WTC11 (cell line): ENCODE data around the gene CALCOCO2. TPM values are rescaled to one million over a fixed set of nuclear protein-coding genes. Genes with fewer than 3 reads are reported as not detected.

Source experiments
- ATAC-seq: fragments of 200-7000 bp; cut with Tn5 transposase; 2 replicates; pipeline ENCODE4 v1.10.0; 2021; ENCODE audit warnings: mild to moderate bottlenecking, moderate library complexity
- CTCF ChIA-PET: fragments of 300-600 bp; sonication (Branson Sonifier 250); formaldehyde crosslinking; loops from one replicate; lab custom pipeline; 2021; ENCODE audit warnings: antibody characterized with exemption; lab: Charles Lee
- POLR2A ChIA-PET: fragments of 350-600 bp; sonication (Branson Sonifier 250); formaldehyde crosslinking; loops from one replicate; lab custom pipeline; 2021; ENCODE audit warnings: antibody characterized with exemption; lab: Charles Lee
- DNase-seq: peaks from one replicate; pipeline ENCODE4 v3.0.0; 2021; ENCODE audit warnings: low spot score
- H3K27ac Mint-ChIP-seq: 2 replicates; pipeline ENCODE4 v1.8.0; 2021; ENCODE audit warnings: mixed read lengths
- H3K27me3 Mint-ChIP-seq: 2 replicates; pipeline ENCODE4 v1.8.0; 2021; ENCODE audit warnings: low read depth, mild to moderate bottlenecking, moderate library complexity, mixed read lengths
- H3K36me3 Mint-ChIP-seq: 2 replicates; pipeline ENCODE4 v1.8.0; 2021; ENCODE audit warnings: mixed read lengths
- H3K4me1 Mint-ChIP-seq: 2 replicates; pipeline ENCODE4 v1.8.0; 2022; ENCODE audit warnings: mixed read lengths
- H3K4me3 Mint-ChIP-seq: 2 replicates; pipeline ENCODE4 v1.8.0; 2021; ENCODE audit warnings: mild to moderate bottlenecking, moderate library complexity, mixed read lengths
- H3K9me3 Mint-ChIP-seq: 2 replicates; pipeline ENCODE4 v1.8.0; 2021; ENCODE audit warnings: mixed read lengths
- ATF1 ChIP-seq: sonication (generic); formaldehyde crosslinking; IDR thresholded peaks from 2 replicates; pipeline ENCODE4 v1.8.1; 2023; ENCODE audit warnings: mild to moderate bottlenecking, moderate library complexity, missing genetic modification reagents
- ATF3 ChIP-seq: sonication (generic); formaldehyde crosslinking; conservative IDR thresholded peaks from 2 replicates; pipeline ENCODE4 v1.8.1; 2022; ENCODE audit warnings: mild to moderate bottlenecking, missing genetic modification reagents
- FOXJ3 ChIP-seq: sonication (generic); formaldehyde crosslinking; IDR thresholded peaks from 2 replicates; pipeline ENCODE4 v1.9.0; 2021; ENCODE audit warnings: missing genetic modification reagents, mild to moderate bottlenecking, borderline replicate concordance
- GTF2I ChIP-seq: fragments of 250-450 bp; sonication (Bioruptor Pico); conservative IDR thresholded peaks from 2 replicates; pipeline ENCODE4 v1.4.0; 2021; ENCODE audit warnings: mild to moderate bottlenecking
- IRF2 ChIP-seq: sonication (generic); formaldehyde crosslinking; IDR thresholded peaks from 2 replicates; pipeline ENCODE4 v1.8.0; 2022; ENCODE audit warnings: low read depth, missing genetic modification reagents, borderline replicate concordance
- NR1H2 ChIP-seq: sonication (generic); formaldehyde crosslinking; IDR thresholded peaks from 2 replicates; pipeline ENCODE4 v1.9.0; 2021; ENCODE audit warnings: mild to moderate bottlenecking, moderate library complexity, missing genetic modification reagents
- SMAD4 ChIP-seq: sonication (generic); formaldehyde crosslinking; IDR thresholded peaks from 2 replicates; pipeline ENCODE4 v1.8.0; 2022; ENCODE audit warnings: mild to moderate bottlenecking, missing genetic modification reagents
- ZBTB43 ChIP-seq: sonication (generic); formaldehyde crosslinking; IDR thresholded peaks from 2 replicates; pipeline ENCODE4 v1.8.1; 2023; ENCODE audit warnings: mild to moderate bottlenecking, missing genetic modification reagents
- ZNF219 ChIP-seq: sonication (generic); formaldehyde crosslinking; IDR thresholded peaks from 2 replicates; pipeline ENCODE4 v1.8.0; 2023; ENCODE audit warnings: missing genetic modification reagents, mild to moderate bottlenecking, borderline replicate concordance
- ZNF263 ChIP-seq: sonication (generic); formaldehyde crosslinking; IDR thresholded peaks from 2 replicates; pipeline ENCODE4 v1.8.1; 2022; ENCODE audit warnings: low read depth, mild to moderate bottlenecking, moderate library complexity, missing genetic modification reagents
- ZNF396 ChIP-seq: fragments of 250-450 bp; sonication (Bioruptor Pico); IDR thresholded peaks from 2 replicates; pipeline ENCODE4 v1.8.0; 2021; ENCODE audit warnings: mild to moderate bottlenecking, moderate library complexity, borderline replicate concordance
- total RNA-seq: library from RNA; stranded (reverse); gene quantifications from 3 replicates; pipeline ENCODE4 v1.2.3, GENCODE V29; 2021
- TF ChIP-seq, protein P1 (sequence below): sonication (generic); formaldehyde crosslinking; IDR thresholded peaks from 2 replicates; pipeline ENCODE4 v1.8.0; 2022; ENCODE audit warnings: missing genetic modification reagents
- TF ChIP-seq, protein P2 (sequence below): fragments of 200-600 bp; IDR thresholded peaks from 2 replicates; pipeline ENCODE4 v1.8.0; 2022; ENCODE audit warnings: antibody characterized with exemption
- TF ChIP-seq, protein P3 (sequence below): sonication (generic); formaldehyde crosslinking; IDR thresholded peaks from 2 replicates; pipeline ENCODE4 v1.8.0; 2022; ENCODE audit warnings: mild to moderate bottlenecking, missing genetic modification reagents
- TF ChIP-seq, protein P4 (sequence below): sonication (generic); formaldehyde crosslinking; IDR thresholded peaks from 2 replicates; pipeline ENCODE4 v1.8.0; 2023; ENCODE audit warnings: missing genetic modification reagents, mild to moderate bottlenecking, borderline replicate concordance
- TF ChIP-seq, protein P5 (sequence below): sonication (generic); formaldehyde crosslinking; IDR thresholded peaks from 2 replicates; pipeline ENCODE4 v1.8.1; 2022; ENCODE audit warnings: low read depth, mild to moderate bottlenecking, moderate library complexity, missing genetic modification reagents, borderline replicate concordance

CALCOCO2 gene
- total RNA-seq, 1 experiment from 2014 or later, result 32.6 TPM

DNA sequence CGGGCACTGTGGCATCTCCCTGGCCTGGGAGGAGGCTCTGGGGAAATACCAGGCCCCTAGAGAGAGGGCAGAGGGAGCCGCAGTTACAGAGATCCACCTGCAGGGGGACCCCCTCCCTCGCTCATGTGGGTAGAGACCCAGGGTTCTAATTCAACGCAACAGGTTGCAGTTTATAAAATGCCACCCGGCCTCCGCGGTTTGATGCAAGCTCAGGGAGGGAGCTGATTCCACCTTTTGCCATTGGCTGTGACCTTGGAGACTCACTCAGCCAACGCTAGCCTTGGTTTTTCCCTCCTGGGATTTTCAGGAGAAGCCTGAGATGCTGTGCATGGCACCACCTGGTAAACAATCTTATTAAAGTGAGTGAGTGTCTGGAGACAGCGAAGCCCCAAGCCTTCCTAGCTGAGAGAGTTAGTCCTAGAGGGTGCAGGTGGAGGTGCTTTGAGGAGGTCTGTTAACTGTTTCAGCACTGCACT is 25.9 kb upstream of the CALCOCO2 start:
- ATAC-seq (peak; percentile 99), DNase-seq (peak; percentile 94)
- no peak overlapping the region for H3K27ac Mint-ChIP-seq
- peak overlapping the region; percentile 24; the same call in 1 of the 2 replicates for H3K4me3 Mint-ChIP-seq
- H3K4me1 Mint-ChIP-seq, result peaks cover 5% of the 10 kb centered on the region
- CTCF ChIA-PET, result interaction anchor here (0.6 to 5.3 kb wide), 48 partner anchors 11 to 227 kb away, joined by 3 to 245 read pairs (median 5); partner anchors contain the start of genes ATP5MC1, PRAC2, TTLL6 and UBE2Z
- H3K27me3 Mint-ChIP-seq, result no peaks in the 10 kb centered on the region
- TF ChIP-seq ATF3 (CRISPR knock-in tag) (no peak), ZBTB43 (no peak), ZNF263 (CRISPR knock-in tag) (no peak), GTF2I (no peak)
- TF ChIP-seq, protein P1, sequence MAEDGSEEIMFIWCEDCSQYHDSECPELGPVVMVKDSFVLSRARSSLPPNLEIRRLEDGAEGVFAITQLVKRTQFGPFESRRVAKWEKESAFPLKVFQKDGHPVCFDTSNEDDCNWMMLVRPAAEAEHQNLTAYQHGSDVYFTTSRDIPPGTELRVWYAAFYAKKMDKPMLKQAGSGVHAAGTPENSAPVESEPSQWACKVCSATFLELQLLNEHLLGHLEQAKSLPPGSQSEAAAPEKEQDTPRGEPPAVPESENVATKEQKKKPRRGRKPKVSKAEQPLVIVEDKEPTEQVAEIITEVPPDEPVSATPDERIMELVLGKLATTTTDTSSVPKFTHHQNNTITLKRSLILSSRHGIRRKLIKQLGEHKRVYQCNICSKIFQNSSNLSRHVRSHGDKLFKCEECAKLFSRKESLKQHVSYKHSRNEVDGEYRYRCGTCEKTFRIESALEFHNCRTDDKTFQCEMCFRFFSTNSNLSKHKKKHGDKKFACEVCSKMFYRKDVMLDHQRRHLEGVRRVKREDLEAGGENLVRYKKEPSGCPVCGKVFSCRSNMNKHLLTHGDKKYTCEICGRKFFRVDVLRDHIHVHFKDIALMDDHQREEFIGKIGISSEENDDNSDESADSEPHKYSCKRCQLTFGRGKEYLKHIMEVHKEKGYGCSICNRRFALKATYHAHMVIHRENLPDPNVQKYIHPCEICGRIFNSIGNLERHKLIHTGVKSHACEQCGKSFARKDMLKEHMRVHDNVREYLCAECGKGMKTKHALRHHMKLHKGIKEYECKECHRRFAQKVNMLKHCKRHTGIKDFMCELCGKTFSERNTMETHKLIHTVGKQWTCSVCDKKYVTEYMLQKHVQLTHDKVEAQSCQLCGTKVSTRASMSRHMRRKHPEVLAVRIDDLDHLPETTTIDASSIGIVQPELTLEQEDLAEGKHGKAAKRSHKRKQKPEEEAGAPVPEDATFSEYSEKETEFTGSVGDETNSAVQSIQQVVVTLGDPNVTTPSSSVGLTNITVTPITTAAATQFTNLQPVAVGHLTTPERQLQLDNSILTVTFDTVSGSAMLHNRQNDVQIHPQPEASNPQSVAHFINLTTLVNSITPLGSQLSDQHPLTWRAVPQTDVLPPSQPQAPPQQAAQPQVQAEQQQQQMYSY (CRISPR knock-in tag), result no peak
- TF ChIP-seq, protein P2, sequence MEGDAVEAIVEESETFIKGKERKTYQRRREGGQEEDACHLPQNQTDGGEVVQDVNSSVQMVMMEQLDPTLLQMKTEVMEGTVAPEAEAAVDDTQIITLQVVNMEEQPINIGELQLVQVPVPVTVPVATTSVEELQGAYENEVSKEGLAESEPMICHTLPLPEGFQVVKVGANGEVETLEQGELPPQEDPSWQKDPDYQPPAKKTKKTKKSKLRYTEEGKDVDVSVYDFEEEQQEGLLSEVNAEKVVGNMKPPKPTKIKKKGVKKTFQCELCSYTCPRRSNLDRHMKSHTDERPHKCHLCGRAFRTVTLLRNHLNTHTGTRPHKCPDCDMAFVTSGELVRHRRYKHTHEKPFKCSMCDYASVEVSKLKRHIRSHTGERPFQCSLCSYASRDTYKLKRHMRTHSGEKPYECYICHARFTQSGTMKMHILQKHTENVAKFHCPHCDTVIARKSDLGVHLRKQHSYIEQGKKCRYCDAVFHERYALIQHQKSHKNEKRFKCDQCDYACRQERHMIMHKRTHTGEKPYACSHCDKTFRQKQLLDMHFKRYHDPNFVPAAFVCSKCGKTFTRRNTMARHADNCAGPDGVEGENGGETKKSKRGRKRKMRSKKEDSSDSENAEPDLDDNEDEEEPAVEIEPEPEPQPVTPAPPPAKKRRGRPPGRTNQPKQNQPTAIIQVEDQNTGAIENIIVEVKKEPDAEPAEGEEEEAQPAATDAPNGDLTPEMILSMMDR, result peak; percentile 95
- TF ChIP-seq, protein P3, sequence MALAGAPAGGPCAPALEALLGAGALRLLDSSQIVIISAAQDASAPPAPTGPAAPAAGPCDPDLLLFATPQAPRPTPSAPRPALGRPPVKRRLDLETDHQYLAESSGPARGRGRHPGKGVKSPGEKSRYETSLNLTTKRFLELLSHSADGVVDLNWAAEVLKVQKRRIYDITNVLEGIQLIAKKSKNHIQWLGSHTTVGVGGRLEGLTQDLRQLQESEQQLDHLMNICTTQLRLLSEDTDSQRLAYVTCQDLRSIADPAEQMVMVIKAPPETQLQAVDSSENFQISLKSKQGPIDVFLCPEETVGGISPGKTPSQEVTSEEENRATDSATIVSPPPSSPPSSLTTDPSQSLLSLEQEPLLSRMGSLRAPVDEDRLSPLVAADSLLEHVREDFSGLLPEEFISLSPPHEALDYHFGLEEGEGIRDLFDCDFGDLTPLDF (CRISPR knock-in tag), result no peak
- TF ChIP-seq, protein P4, sequence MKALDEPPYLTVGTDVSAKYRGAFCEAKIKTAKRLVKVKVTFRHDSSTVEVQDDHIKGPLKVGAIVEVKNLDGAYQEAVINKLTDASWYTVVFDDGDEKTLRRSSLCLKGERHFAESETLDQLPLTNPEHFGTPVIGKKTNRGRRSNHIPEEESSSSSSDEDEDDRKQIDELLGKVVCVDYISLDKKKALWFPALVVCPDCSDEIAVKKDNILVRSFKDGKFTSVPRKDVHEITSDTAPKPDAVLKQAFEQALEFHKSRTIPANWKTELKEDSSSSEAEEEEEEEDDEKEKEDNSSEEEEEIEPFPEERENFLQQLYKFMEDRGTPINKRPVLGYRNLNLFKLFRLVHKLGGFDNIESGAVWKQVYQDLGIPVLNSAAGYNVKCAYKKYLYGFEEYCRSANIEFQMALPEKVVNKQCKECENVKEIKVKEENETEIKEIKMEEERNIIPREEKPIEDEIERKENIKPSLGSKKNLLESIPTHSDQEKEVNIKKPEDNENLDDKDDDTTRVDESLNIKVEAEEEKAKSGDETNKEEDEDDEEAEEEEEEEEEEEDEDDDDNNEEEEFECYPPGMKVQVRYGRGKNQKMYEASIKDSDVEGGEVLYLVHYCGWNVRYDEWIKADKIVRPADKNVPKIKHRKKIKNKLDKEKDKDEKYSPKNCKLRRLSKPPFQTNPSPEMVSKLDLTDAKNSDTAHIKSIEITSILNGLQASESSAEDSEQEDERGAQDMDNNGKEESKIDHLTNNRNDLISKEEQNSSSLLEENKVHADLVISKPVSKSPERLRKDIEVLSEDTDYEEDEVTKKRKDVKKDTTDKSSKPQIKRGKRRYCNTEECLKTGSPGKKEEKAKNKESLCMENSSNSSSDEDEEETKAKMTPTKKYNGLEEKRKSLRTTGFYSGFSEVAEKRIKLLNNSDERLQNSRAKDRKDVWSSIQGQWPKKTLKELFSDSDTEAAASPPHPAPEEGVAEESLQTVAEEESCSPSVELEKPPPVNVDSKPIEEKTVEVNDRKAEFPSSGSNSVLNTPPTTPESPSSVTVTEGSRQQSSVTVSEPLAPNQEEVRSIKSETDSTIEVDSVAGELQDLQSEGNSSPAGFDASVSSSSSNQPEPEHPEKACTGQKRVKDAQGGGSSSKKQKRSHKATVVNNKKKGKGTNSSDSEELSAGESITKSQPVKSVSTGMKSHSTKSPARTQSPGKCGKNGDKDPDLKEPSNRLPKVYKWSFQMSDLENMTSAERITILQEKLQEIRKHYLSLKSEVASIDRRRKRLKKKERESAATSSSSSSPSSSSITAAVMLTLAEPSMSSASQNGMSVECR (CRISPR knock-in tag), result no peak
- no peaks in the 10 kb centered on the region for H3K36me3 Mint-ChIP-seq
- no peaks in the 10 kb centered on the region for H3K9me3 Mint-ChIP-seq
- POLR2A ChIA-PET, result interaction anchor here (0.5 to 1.4 kb wide), 7 partner anchors 14 to 669 kb away, joined by 3 to 4 read pairs (median 3); no protein-coding TSS in a partner anchor

DNA sequence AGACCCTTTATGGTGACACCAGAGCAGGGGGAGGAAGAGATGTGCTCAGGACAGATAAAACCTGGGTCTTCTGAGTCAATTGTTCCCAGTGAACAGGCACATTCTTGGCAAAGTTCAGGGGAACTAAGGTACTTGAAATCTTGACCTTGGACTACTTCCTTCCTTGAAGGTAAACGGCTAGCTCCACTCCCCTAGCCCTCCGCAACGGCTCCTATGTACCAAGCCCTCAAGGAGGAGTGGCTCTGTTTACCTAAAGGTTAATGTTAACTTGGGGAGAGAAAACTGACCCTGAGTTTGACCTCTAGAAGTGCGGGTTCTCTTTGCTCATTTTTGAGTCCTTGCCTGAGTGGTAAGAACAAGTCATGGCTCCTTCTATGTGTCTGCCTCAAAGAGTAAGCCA is 21.7 kb upstream of the CALCOCO2 start:
- Mint-ChIP-seq H3K27ac (no peak overlapping the region), H3K4me1 (peaks cover 10% of the 10 kb centered on the region), H3K9me3 (no peaks in the 10 kb centered on the region), H3K4me3 (no peak overlapping the region), H3K27me3 (no peaks in the 10 kb centered on the region), H3K36me3 (no peaks in the 10 kb centered on the region)
- ATAC-seq (no peak), DNase-seq (no peak)
- CTCF ChIA-PET, result interaction anchor here (1.3 to 12.4 kb wide), 3 partner anchors 51 to 84 kb away, joined by 3 to 355 read pairs (median 3); no protein-coding TSS in a partner anchor
- no peak for TF ChIP-seq SMAD4
- TF ChIP-seq, protein P5, sequence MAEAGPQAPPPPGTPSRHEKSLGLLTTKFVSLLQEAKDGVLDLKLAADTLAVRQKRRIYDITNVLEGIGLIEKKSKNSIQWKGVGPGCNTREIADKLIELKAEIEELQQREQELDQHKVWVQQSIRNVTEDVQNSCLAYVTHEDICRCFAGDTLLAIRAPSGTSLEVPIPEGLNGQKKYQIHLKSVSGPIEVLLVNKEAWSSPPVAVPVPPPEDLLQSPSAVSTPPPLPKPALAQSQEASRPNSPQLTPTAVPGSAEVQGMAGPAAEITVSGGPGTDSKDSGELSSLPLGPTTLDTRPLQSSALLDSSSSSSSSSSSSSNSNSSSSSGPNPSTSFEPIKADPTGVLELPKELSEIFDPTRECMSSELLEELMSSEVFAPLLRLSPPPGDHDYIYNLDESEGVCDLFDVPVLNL (CRISPR knock-in tag), result no peak
- no peak for TF ChIP-seq IRF2 (CRISPR knock-in tag)
- no peak for TF ChIP-seq ZNF396
- TF ChIP-seq, protein P2, result no peak
- TF ChIP-seq NR1H2 (CRISPR knock-in tag), result no peak
- TF ChIP-seq ATF1 (CRISPR knock-in tag), result no peak
- no peak for TF ChIP-seq FOXJ3 (CRISPR knock-in tag)
- no peak for TF ChIP-seq ZNF219 (CRISPR knock-in tag)
- POLR2A ChIA-PET, result no interaction called here
